ENCODE measurements around the gene BRAP. TPM values are rescaled to one million over a fixed set of nuclear protein-coding genes. Genes with fewer than 3 reads are reported as not detected.

BRAP gene
- polyA plus RNA-seq, 1 donor (not counting 4 experiments of a cell fraction or from before 2014, with no cell fraction given) = 19.5 TPM

DNA sequence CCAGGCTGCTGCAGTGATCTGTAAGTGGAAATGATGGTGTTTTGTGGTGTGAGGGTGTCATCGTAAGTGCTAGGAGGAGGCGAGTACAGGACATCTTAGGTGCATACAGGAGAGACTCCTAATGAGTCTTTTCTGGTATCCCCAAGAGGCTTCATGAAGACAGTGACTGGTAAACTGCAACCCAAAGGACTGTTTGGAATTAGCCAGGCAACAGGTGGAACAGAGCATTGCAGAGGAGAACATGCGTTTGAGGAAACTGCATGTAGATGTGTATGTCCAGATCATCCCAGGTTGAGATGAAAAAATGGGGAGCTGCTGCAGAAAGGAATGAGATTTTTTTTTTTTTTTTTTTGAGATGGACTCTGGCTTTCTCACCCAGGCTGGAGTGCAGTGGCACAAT is 5.5 kb upstream of the BRAP start:
- peaks cover 13% of the 10 kb centered on the region for H3K79me2 ChIP-seq (ENCODE audit: control insufficient read depth, insufficient read depth, low read length)
- H3K9me3 ChIP-seq (ENCODE audit: control insufficient read depth, low read depth, low read length) = no peaks in the 10 kb centered on the region
- H4K20me1 ChIP-seq (ENCODE audit: control insufficient read depth, extremely low read depth, insufficient read depth, low read length) = no peaks in the 10 kb centered on the region
- FAIRE-seq (no peak), DNase-seq (ENCODE audit: low read depth, low spot score) (no peak)
- no peak overlapping the region for H3K4me3 ChIP-seq (ENCODE audit: control insufficient read depth in 2 of 3, extremely low read depth in 1 of 3, insufficient read depth in 2 of 3, low read depth in 1 of 3, low read length in 3 of 3)
- H3K9ac ChIP-seq (ENCODE audit: control insufficient read depth, extremely low read depth, insufficient read depth, low read length) = no peak overlapping the region
- dilution Hi-C loops (cut with MboI; ENCODE audit: extremely low pct_ligation_motif_present, low sequenced_read_pairs) = no loop called here
- H2AFZ ChIP-seq (ENCODE audit: control insufficient read depth, low read length) = no peak overlapping the region
- no peak for TF ChIP-seq EZH2 (IDR thresholded peaks at IDR 0.05; ENCODE audit: low read length)
- TF ChIP-seq, protein P1, sequence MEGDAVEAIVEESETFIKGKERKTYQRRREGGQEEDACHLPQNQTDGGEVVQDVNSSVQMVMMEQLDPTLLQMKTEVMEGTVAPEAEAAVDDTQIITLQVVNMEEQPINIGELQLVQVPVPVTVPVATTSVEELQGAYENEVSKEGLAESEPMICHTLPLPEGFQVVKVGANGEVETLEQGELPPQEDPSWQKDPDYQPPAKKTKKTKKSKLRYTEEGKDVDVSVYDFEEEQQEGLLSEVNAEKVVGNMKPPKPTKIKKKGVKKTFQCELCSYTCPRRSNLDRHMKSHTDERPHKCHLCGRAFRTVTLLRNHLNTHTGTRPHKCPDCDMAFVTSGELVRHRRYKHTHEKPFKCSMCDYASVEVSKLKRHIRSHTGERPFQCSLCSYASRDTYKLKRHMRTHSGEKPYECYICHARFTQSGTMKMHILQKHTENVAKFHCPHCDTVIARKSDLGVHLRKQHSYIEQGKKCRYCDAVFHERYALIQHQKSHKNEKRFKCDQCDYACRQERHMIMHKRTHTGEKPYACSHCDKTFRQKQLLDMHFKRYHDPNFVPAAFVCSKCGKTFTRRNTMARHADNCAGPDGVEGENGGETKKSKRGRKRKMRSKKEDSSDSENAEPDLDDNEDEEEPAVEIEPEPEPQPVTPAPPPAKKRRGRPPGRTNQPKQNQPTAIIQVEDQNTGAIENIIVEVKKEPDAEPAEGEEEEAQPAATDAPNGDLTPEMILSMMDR (optimal IDR thresholded peaks at IDR 0.05 in 1 of 3, IDR thresholded peaks at IDR 0.05 in 1 of 3, conservative IDR thresholded peaks at IDR 0.05 in 1 of 3; ENCODE audit: extremely low read depth in 1 of 3, insufficient read depth in 2 of 3, low read length in 3 of 3) = no peak
- peaks cover 7 to 11% of the 10 kb centered on the region in 2 experiments for H3K36me3 ChIP-seq (ENCODE audit: control insufficient read depth in 2 of 2, extremely low read depth in 1 of 2, insufficient read depth in 2 of 2, low read length in 2 of 2)
- H3K9me1 ChIP-seq (ENCODE audit: control insufficient read depth, extremely low read depth, insufficient read depth, low read length) = no peaks in the 10 kb centered on the region
- no peak overlapping the region for H3K4me2 ChIP-seq (ENCODE audit: control insufficient read depth, extremely low read depth, insufficient read depth, low read depth, low read length)
- no peak overlapping the region for H3K27ac ChIP-seq (ENCODE audit: control insufficient read depth, insufficient read depth, low read length)
- peaks cover 9% of the 10 kb centered on the region for H3K4me1 ChIP-seq (ENCODE audit: control insufficient read depth, extremely low read depth, insufficient read depth, low read length)
- no peaks in the 10 kb centered on the region for H3K27me3 ChIP-seq (ENCODE audit: control insufficient read depth, extremely low read depth, insufficient read depth, low read length)

DNA sequence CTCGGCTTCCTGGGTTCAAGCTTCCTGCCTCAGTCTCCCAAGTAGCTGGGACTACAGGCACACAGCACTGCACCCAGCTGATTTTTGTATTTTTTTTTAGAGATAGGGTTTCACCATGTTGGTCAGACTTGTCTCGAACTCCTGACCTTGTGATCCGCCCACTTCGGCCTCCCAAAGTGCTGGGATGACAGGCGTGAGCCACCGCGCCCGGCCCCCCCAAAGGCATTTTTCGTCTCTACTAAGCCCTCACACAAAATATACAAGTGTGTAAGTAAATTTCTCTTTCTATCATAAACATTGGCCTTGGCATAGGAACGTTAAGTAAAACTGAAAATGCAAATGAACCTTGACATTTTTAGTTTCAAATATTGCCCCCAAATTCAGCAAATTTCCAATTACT is 2.2 kb upstream of the BRAP start:
- no peak for TF ChIP-seq EZH2 (IDR thresholded peaks at IDR 0.05; ENCODE audit: low read length)
- TF ChIP-seq, protein P1 (optimal IDR thresholded peaks at IDR 0.05 in 1 of 3, IDR thresholded peaks at IDR 0.05 in 1 of 3, conservative IDR thresholded peaks at IDR 0.05 in 1 of 3; ENCODE audit: extremely low read depth in 1 of 3, insufficient read depth in 2 of 3, low read length in 3 of 3) = no peak
- Histone ChIP-seq H3K27me3 (ENCODE audit: control insufficient read depth, extremely low read depth, insufficient read depth, low read length) (no peaks in the 10 kb centered on the region), H3K27ac (ENCODE audit: control insufficient read depth, insufficient read depth, low read length) (no peak overlapping the region), H3K79me2 (ENCODE audit: control insufficient read depth, insufficient read depth, low read length) (peaks cover 46% of the 10 kb centered on the region), H3K9ac (ENCODE audit: control insufficient read depth, extremely low read depth, insufficient read depth, low read length) (no peak overlapping the region), H3K9me1 (ENCODE audit: control insufficient read depth, extremely low read depth, insufficient read depth, low read length) (no peaks in the 10 kb centered on the region), H4K20me1 (ENCODE audit: control insufficient read depth, extremely low read depth, insufficient read depth, low read length) (no peaks in the 10 kb centered on the region), H2AFZ (ENCODE audit: control insufficient read depth, low read length) (no peak overlapping the region), H3K4me3 (ENCODE audit: control insufficient read depth in 2 of 3, extremely low read depth in 1 of 3, insufficient read depth in 2 of 3, low read depth in 1 of 3, low read length in 3 of 3) (no peak overlapping the region), H3K36me3 (ENCODE audit: control insufficient read depth in 2 of 2, extremely low read depth in 1 of 2, insufficient read depth in 2 of 2, low read length in 2 of 2) (peaks cover 5 to 6% of the 10 kb centered on the region in 2 experiments), H3K4me1 (ENCODE audit: control insufficient read depth, extremely low read depth, insufficient read depth, low read length) (peaks cover 23% of the 10 kb centered on the region), H3K4me2 (ENCODE audit: control insufficient read depth, extremely low read depth, insufficient read depth, low read depth, low read length) (no peak overlapping the region), H3K9me3 (ENCODE audit: control insufficient read depth, low read depth, low read length) (no peaks in the 10 kb centered on the region)
- FAIRE-seq (no peak), DNase-seq (ENCODE audit: low read depth, low spot score) (no peak)
- dilution Hi-C loops (cut with MboI; ENCODE audit: extremely low pct_ligation_motif_present, low sequenced_read_pairs) = no loop called here

Measured in keratinocyte (primary cell).